ENCODE measurements around the gene PDE4B. TPM values are rescaled to one million over a fixed set of nuclear protein-coding genes. Genes with fewer than 3 reads are reported as not detected.
A peak's percentile ranks its signal among the peaks of the same experiment; 100 is the strongest.
"Not testable (repeated sequence)": the region's sequence is repeated elsewhere in the genome, so short reads cannot be mapped to it uniquely, and the experiment has no call there.

Gene PDE4B
- total RNA-seq, 1 donor from 2014 or later, result 1.2 TPM

DNA sequence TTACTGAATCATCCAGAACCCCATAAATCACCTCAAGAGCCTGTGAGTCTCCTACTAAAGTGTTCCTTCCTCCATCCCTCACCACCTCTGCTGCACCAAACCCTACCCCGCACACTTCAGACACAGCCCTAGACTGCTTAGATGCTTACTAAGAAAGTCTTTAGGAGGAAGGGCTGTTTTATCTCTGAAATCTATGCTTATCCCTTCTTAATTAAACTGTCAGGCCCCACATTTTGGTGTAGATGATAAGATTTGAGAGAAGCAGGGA, 524.5 kb downstream of the PDE4B start:
- no peak for TF ChIP-seq EZH2phosphoT487 (IDR thresholded peaks at IDR 0.05)
- H3K9me3 ChIP-seq (ENCODE audit: low read depth), result no peaks in the 10 kb centered on the region
- H4K20me1 ChIP-seq (ENCODE audit: low read depth), result no peaks in the 10 kb centered on the region
- H3K79me2 ChIP-seq (ENCODE audit: low read depth), result no peaks in the 10 kb centered on the region
- Mint-ChIP-seq H3K36me3 (peaks cover 7% of the 10 kb centered on the region), H3K27me3 (ENCODE audit: insufficient read depth, low read depth) (no peaks in the 10 kb centered on the region), H3K27ac (no peak overlapping the region), H3K4me1 (no peaks in the 10 kb centered on the region), H3K4me3 (no peak overlapping the region), H3K9me3 (no peaks in the 10 kb centered on the region)
- no peaks in the 10 kb centered on the region for H3K36me3 ChIP-seq
- no peaks in the 10 kb centered on the region for H3K4me1 ChIP-seq
- no peaks in the 10 kb centered on the region for H3K27me3 ChIP-seq
- H3K9ac ChIP-seq, result no peak overlapping the region
- H3K27ac ChIP-seq, result no peak overlapping the region
- H3K4me2 ChIP-seq, result no peak overlapping the region
- H3F3A ChIP-seq (ENCODE audit: low read depth), result no peaks in the 10 kb centered on the region
- no peak overlapping the region for H3K4me3 ChIP-seq
- no peak for DNase-seq (ENCODE audit: low spot score)
- peak overlapping the region; percentile 55 for H2AFZ ChIP-seq (replicated peaks)

DNA sequence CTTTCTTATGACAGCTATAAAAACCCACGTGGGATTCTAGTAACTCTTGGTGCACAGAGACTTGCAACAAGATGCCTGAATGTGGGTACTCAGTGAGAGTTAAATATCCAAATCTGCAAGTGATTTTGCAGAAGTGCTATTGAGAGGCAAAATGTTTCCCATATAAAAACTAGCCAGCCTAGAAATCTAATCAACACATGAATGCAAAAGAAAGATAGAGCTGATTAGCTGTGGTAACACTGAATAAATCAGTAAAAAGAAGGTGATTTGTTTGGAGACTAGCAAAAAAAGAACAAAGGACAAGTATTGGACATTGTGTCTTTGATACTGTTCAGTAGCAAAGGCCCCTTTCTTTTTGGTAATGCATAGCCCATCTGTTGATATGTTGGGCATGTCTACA, 527.5 kb downstream of the PDE4B start:
- TF ChIP-seq, protein P1, sequence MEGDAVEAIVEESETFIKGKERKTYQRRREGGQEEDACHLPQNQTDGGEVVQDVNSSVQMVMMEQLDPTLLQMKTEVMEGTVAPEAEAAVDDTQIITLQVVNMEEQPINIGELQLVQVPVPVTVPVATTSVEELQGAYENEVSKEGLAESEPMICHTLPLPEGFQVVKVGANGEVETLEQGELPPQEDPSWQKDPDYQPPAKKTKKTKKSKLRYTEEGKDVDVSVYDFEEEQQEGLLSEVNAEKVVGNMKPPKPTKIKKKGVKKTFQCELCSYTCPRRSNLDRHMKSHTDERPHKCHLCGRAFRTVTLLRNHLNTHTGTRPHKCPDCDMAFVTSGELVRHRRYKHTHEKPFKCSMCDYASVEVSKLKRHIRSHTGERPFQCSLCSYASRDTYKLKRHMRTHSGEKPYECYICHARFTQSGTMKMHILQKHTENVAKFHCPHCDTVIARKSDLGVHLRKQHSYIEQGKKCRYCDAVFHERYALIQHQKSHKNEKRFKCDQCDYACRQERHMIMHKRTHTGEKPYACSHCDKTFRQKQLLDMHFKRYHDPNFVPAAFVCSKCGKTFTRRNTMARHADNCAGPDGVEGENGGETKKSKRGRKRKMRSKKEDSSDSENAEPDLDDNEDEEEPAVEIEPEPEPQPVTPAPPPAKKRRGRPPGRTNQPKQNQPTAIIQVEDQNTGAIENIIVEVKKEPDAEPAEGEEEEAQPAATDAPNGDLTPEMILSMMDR (IDR thresholded peaks at IDR 0.05), result no peak
- no peak for TF ChIP-seq EZH2 (IDR thresholded peaks at IDR 0.05)
- TF ChIP-seq EZH2phosphoT487 (IDR thresholded peaks at IDR 0.05), result no peak
- H3K4me1 Mint-ChIP-seq, result no peaks in the 10 kb centered on the region
- Histone ChIP-seq H3K4me3 (no peak overlapping the region), H3K9ac (no peak overlapping the region), H3K79me2 (ENCODE audit: low read depth) (no peaks in the 10 kb centered on the region), H3K36me3 (no peaks in the 10 kb centered on the region), H3K9me3 (ENCODE audit: low read depth) (no peaks in the 10 kb centered on the region), H2AFZ (replicated peaks) (no peak overlapping the region), H4K20me1 (ENCODE audit: low read depth) (no peaks in the 10 kb centered on the region), H3K4me2 (no peak overlapping the region), H3F3A (ENCODE audit: low read depth) (no peaks in the 10 kb centered on the region), H3K4me1 (no peaks in the 10 kb centered on the region), H3K27ac (no peak overlapping the region), H3K27me3 (no peaks in the 10 kb centered on the region)
- peaks cover 7% of the 10 kb centered on the region for H3K36me3 Mint-ChIP-seq
- no peak overlapping the region for H3K4me3 Mint-ChIP-seq
- DNase-seq (ENCODE audit: low spot score), result no peak
- H3K9me3 Mint-ChIP-seq, result no peaks in the 10 kb centered on the region
- no peak overlapping the region for H3K27ac Mint-ChIP-seq
- no peaks in the 10 kb centered on the region for H3K27me3 Mint-ChIP-seq (ENCODE audit: insufficient read depth, low read depth)

DNA sequence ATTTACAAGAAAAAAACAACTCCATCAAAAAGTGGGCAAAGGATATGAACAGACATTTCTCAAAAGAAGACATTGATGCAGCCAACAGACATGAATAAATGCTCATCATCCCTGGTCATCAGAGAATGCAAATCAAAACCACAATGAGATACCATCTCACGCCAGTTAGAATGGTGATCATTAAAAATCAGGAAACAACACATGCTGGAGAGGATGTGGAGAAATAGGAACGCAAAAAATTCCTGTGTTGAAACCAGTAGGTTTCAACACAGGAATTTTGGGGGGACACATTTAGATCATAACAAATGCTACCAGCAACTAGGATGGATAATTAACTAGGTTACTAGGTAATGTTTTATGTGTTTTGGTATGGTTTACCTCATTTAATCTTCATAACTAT, 529.8 kb downstream of the PDE4B start:
- not testable (repeated sequence) for H3K27ac ChIP-seq; H3F3A ChIP-seq (ENCODE audit: low read depth); H3K9me3 ChIP-seq (ENCODE audit: low read depth); H3K36me3 ChIP-seq; H3K27me3 Mint-ChIP-seq (ENCODE audit: insufficient read depth, low read depth); H3K4me3 ChIP-seq; H4K20me1 ChIP-seq (ENCODE audit: low read depth); H3K4me1 ChIP-seq; H3K4me2 ChIP-seq; H3K27ac Mint-ChIP-seq; H2AFZ ChIP-seq (replicated peaks); H3K27me3 ChIP-seq; H3K79me2 ChIP-seq (ENCODE audit: low read depth); H3K4me1 Mint-ChIP-seq; H3K4me3 Mint-ChIP-seq; DNase-seq (ENCODE audit: low spot score); H3K9ac ChIP-seq; H3K9me3 Mint-ChIP-seq; H3K36me3 Mint-ChIP-seq

DNA sequence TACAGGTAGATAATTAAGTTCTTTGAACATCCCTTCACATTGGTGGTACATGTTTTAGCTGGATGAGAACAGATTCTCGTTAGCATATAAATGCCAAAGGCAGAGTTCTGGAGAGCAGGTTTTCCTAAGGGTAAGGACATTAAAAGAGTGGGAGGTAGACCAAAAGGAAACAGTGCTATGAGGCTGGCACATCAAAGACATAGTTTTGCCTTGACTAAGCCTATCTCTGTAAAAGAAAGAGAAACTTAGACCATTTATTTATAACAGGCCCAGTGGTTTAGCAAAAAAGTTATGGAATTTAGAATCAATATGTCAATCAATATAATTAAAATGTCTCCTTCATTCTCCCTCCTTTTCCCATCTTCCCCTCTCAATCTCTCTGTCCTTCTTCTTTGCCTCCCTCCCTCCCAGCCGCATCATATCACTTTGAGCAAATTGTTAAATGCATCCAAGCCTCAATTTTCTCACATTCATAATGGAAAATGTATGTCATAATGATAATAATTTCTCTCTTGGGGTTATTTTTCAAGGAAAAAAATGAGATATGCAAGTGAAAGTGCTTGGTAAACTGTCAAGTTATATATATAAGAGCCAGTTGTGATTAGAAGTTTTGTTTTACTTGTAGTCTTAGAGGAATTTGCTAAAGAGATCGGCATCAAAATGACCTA, 531.4 kb downstream of the PDE4B start:
- H3K4me3 Mint-ChIP-seq, result no peak overlapping the region

More for the DNA sequence above, 531.4 kb downstream of the PDE4B start:
- H3K79me2 ChIP-seq (ENCODE audit: low read depth), result no peaks in the 10 kb centered on the region
- H3K9me3 ChIP-seq (ENCODE audit: low read depth), result no peaks in the 10 kb centered on the region
- no peak overlapping the region for H3K4me3 ChIP-seq
- H3K4me2 ChIP-seq, result no peak overlapping the region
- H3K27ac ChIP-seq, result no peak overlapping the region
- H2AFZ ChIP-seq (replicated peaks), result no peak overlapping the region
- peaks cover 7% of the 10 kb centered on the region for H3K36me3 Mint-ChIP-seq
- DNase-seq (ENCODE audit: low spot score), result no peak
- H3F3A ChIP-seq (ENCODE audit: low read depth), result no peaks in the 10 kb centered on the region
- H3K27ac Mint-ChIP-seq, result no peak overlapping the region
- H3K27me3 Mint-ChIP-seq (ENCODE audit: insufficient read depth, low read depth), result no peaks in the 10 kb centered on the region
- H3K9me3 Mint-ChIP-seq, result no peaks in the 10 kb centered on the region
- no peak for TF ChIP-seq EZH2phosphoT487 (IDR thresholded peaks at IDR 0.05)
- TF ChIP-seq, protein P1 (IDR thresholded peaks at IDR 0.05), result no peak
- TF ChIP-seq EZH2 (IDR thresholded peaks at IDR 0.05), result no peak
- no peaks in the 10 kb centered on the region for H3K4me1 ChIP-seq
- no peaks in the 10 kb centered on the region for H3K27me3 ChIP-seq
- H3K36me3 ChIP-seq, result no peaks in the 10 kb centered on the region
- H3K9ac ChIP-seq, result no peak overlapping the region
- no peaks in the 10 kb centered on the region for H4K20me1 ChIP-seq (ENCODE audit: low read depth)
- H3K4me1 Mint-ChIP-seq, result no peaks in the 10 kb centered on the region
